ENCODE data around the gene C5orf15. TPM values are rescaled to one million over a fixed set of nuclear protein-coding genes. Genes with fewer than 3 reads are reported as not detected.
A peak's percentile ranks its signal among the peaks of the same experiment; 100 is the strongest.

C5orf15 gene
- total and polyA plus RNA-seq, 4 donors: 21.6 to 118 (median 40.0) TPM

GRCh38 chr5:134003817-134004625 is 35.6 kb upstream of the C5orf15 start:
- peak overlapping the region; percentile 86 for H3K4me3 ChIP-seq
- no peak for TF ChIP-seq CTCF (IDR thresholded peaks at IDR 0.05; ENCODE audit: control extremely low read depth, extremely low read depth)
- peaks cover 0 to 8% (median 2%) of the 10 kb centered on the region in 4 donors for H3K36me3 ChIP-seq (ENCODE audit: control insufficient read depth in 4 of 4, insufficient read depth in 4 of 4, low read length in 4 of 4)
- H3K27ac ChIP-seq (ENCODE audit: low read depth in 1 of 2, low read length in 1 of 2): peak overlapping the region; percentile 99 to 100
- H3K9me3 ChIP-seq (ENCODE audit: control insufficient read depth in 4 of 4, insufficient read depth in 3 of 4, low read length in 3 of 4): no peaks in the 10 kb centered on the region
- H3K4me1 ChIP-seq (ENCODE audit: control insufficient read depth in 5 of 5, insufficient read depth in 5 of 5, low read length in 5 of 5): peaks cover 10 to 35% (median 17%) of the 10 kb centered on the region in 5 donors
- ATAC-seq (ENCODE audit: insufficient read depth, low FRiP score): peak; percentile 58
- H3K27me3 ChIP-seq (ENCODE audit: control insufficient read depth in 3 of 3, insufficient read depth in 3 of 3, low read length in 2 of 3): no peaks in the 10 kb centered on the region
- DNase-seq: peak; percentile 51 to 64 (median 54)
- 0 to 1% methylated on average over 79 to 90 of the region's 90 CpGs for WGBS, 2 donors
- peak overlapping the region; percentile 71 to 80 for H3K9ac ChIP-seq (ENCODE audit: insufficient read depth in 1 of 2, low read length in 2 of 2)

- WGBS, 2 donors: 28 to 29% methylated on average over 11 of the region's 11 CpGs
- no peak for TF ChIP-seq CTCF (IDR thresholded peaks at IDR 0.05; ENCODE audit: control extremely low read depth, extremely low read depth)
- H3K27me3 ChIP-seq (ENCODE audit: control insufficient read depth in 3 of 3, insufficient read depth in 3 of 3, low read length in 2 of 3): no peaks in the 10 kb centered on the region
- peak overlapping the region; percentile 71 to 80 for H3K9ac ChIP-seq (ENCODE audit: insufficient read depth in 1 of 2, low read length in 2 of 2)
- peaks cover 10 to 35% (median 18%) of the 10 kb centered on the region in 5 donors for H3K4me1 ChIP-seq (ENCODE audit: control insufficient read depth in 5 of 5, insufficient read depth in 5 of 5, low read length in 5 of 5)
- H3K27ac ChIP-seq (ENCODE audit: low read depth in 1 of 2, low read length in 1 of 2): peak overlapping the region; percentile 99 to 100
- ATAC-seq (ENCODE audit: insufficient read depth, low FRiP score) (no peak), DNase-seq (no peak)
- peaks cover 0 to 8% (median 2%) of the 10 kb centered on the region in 4 donors for H3K36me3 ChIP-seq (ENCODE audit: control insufficient read depth in 4 of 4, insufficient read depth in 4 of 4, low read length in 4 of 4)
- peak overlapping the region; percentile 86 for H3K4me3 ChIP-seq
- no peaks in the 10 kb centered on the region for H3K9me3 ChIP-seq (ENCODE audit: control insufficient read depth in 4 of 4, insufficient read depth in 3 of 4, low read length in 3 of 4)
These were observed 34.8 kb upstream of the C5orf15 start for GRCh38 chr5:134003064-134003816.

- Histone ChIP-seq H3K9me3 (ENCODE audit: control insufficient read depth in 4 of 4, insufficient read depth in 3 of 4, low read length in 3 of 4) (no peaks in the 10 kb centered on the region), H3K4me3 (no peak overlapping the region), H3K4me1 (ENCODE audit: control insufficient read depth in 5 of 5, insufficient read depth in 5 of 5, low read length in 5 of 5) (peaks cover 10 to 32% (median 18%) of the 10 kb centered on the region in 5 donors), H3K36me3 (ENCODE audit: control insufficient read depth in 4 of 4, insufficient read depth in 4 of 4, low read length in 4 of 4) (peaks cover 0 to 8% (median 2%) of the 10 kb centered on the region in 4 donors), H3K9ac (ENCODE audit: insufficient read depth in 1 of 2, low read length in 2 of 2) (no peak overlapping the region), H3K27ac (ENCODE audit: low read depth in 1 of 2, low read length in 1 of 2) (no peak overlapping the region), H3K27me3 (ENCODE audit: control insufficient read depth in 3 of 3, insufficient read depth in 3 of 3, low read length in 2 of 3) (no peaks in the 10 kb centered on the region)
- ATAC-seq (ENCODE audit: insufficient read depth, low FRiP score) (no peak), DNase-seq (peak in 1 of 3 donors; percentile 27)
- no peak for TF ChIP-seq CTCF (IDR thresholded peaks at IDR 0.05; ENCODE audit: control extremely low read depth, extremely low read depth)
- WGBS, 2 donors: 90 to 93% methylated on average over 13 of the region's 13 CpGs
These were observed 33.7 kb upstream of the C5orf15 start for GRCh38 chr5:134001938-134002731.

Measured in lung (tissue), 12 donors.